Measurements from ENCODE around the gene ABCG5. TPM values are rescaled to one million over a fixed set of nuclear protein-coding genes. Genes with fewer than 3 reads are reported as not detected.

ABCG5 gene
- total RNA-seq, 1 experiment from 2014 or later: not detected

DNA sequence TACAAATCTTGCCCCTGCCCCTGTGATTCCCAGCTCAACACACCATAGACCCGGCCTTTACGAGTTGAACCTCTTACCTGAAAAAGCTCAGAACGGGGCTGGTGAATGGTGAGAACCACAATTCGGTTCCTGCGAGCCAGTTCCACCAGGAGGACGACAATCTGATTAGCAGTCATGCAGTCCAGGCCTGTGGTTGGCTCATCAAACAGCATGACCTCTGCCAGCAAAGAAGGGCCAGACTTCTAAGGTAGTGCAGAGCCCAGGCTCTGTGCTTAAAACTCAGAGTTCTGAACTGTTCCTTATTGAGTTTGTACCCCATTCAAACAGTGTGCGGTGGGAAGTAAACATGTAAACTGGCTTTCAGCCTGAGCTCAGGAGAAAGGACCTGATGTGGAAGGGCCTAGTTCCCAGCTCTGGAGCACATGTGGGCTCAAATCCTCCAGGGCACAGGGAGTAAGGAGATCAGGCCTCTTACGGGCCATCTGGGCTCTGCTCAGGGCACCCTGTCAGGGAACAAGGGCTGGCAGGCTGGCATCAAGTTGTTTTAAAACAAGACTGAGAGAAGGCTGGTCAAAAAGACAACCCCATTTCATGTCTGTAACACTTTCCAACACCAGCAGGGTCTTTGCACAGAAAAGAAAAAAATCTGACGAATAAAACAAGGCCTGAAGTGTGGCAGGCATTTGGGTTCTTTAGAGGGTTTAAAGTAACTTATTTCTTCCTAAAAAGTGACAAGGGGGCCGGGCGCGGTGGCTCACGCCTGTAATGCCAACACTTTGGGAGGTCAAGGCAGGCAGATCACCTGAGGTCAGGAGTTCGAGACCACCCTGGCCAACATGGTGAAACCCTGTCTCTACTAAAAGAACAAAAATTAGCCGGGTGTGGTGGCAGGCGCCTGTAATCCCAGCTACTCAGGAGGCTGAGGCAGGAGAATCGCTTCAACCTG lies 12.1 kb downstream of the ABCG5 start (continued):
- no peak for TF ChIP-seq ZSCAN18 (CRISPR knock-in tag; IDR thresholded peaks at IDR 0.05)
- TF ChIP-seq HMGA2 (CRISPR knock-in tag; IDR thresholded peaks at IDR 0.05): no peak
- TF ChIP-seq, protein P1, sequence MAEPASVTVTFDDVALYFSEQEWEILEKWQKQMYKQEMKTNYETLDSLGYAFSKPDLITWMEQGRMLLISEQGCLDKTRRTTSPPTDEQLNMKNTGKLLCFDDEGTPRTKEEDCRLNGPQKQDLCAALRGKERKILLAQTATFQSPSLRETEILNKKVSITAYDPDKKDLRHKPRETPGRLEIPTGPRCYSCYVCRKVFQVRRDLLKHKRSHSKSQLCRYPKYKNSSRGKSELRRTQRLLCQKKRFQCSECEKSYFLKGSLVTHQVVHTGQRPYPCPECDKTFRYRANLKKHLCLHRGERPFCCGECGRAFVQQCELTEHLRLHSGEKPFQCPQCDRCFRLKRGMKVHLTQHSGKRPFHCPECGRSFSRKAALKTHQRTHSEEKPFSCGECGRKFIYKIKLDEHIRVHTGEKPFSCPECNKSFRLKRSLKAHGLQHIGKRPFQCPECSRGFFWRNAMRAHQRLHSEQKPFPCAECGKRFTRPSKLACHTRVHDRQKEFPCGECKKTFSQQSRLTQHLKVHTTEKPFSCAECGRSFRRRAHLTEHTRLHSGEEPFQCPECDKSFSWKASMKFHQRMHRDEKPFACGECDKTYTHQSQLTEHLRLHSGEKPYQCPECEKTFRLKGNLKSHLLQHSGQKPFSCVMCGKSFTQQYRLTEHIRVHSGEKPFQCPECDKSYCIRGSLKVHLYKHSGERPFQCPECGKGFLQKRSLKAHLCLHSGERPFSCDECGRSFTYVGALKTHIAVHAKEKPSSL (CRISPR knock-in tag; conservative IDR thresholded peaks at IDR 0.05): no peak
- TF ChIP-seq ZNF423 (CRISPR knock-in tag; IDR thresholded peaks at IDR 0.05): no peak
- TF ChIP-seq, protein P2, sequence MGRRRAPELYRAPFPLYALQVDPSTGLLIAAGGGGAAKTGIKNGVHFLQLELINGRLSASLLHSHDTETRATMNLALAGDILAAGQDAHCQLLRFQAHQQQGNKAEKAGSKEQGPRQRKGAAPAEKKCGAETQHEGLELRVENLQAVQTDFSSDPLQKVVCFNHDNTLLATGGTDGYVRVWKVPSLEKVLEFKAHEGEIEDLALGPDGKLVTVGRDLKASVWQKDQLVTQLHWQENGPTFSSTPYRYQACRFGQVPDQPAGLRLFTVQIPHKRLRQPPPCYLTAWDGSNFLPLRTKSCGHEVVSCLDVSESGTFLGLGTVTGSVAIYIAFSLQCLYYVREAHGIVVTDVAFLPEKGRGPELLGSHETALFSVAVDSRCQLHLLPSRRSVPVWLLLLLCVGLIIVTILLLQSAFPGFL (CRISPR knock-in tag; IDR thresholded peaks at IDR 0.05; ENCODE audit: borderline replicate concordance): no peak
- no peak for TF ChIP-seq ZNF671 (CRISPR knock-in tag; IDR thresholded peaks at IDR 0.05)
- TF ChIP-seq USF2 (CRISPR knock-in tag; IDR thresholded peaks at IDR 0.05): no peak
- TF ChIP-seq GTF2I (CRISPR knock-in tag; conservative IDR thresholded peaks at IDR 0.05): no peak
- no peak for TF ChIP-seq TEAD4 (CRISPR knock-in tag; IDR thresholded peaks at IDR 0.05)
- TF ChIP-seq IRF2 (CRISPR knock-in tag; IDR thresholded peaks at IDR 0.05; ENCODE audit: borderline replicate concordance, low read depth): no peak

DNA sequence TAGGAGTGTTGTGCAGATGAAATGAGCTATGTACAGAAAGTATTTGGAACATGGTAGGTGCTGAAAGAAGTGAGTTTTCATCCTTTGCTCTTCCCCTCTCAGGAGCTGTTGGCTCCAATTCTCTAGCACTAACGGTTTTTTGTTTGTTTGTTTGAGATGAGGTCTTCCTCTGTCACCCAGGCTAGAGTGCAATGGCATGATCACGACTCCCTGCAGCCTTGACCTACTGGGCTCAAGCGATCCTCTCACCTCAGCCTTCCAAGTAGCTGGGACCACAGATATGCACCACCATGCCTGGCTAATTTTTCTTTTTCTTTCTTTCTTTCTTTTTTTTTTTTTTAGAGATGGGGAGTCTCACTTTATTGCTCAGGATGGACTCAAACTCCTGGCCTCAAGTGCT lies 12.8 kb downstream of the ABCG5 start:
- ChIA-PET POLR2A (no interaction called here), CTCF (interaction anchor here (0.6 kb wide), 1 partner anchor 52 kb away, joined by 5 read pairs; no protein-coding TSS in a partner anchor)
- DNase-seq (ENCODE audit: low spot score) (no peak), ATAC-seq (no peak)
- Mint-ChIP-seq H3K36me3 (no peaks in the 10 kb centered on the region), H3K27ac (no peak overlapping the region), H3K27me3 (ENCODE audit: low read depth) (peaks cover 6% of the 10 kb centered on the region), H3K9me3 (no peaks in the 10 kb centered on the region; the same call in 1 of the 2 replicates), H3K4me3 (no peak overlapping the region), H3K4me1 (peaks cover 6% of the 10 kb centered on the region)
- TF ChIP-seq ARID4B (CRISPR knock-in tag; IDR thresholded peaks at IDR 0.05; ENCODE audit: borderline replicate concordance) (no peak), E2F4 (CRISPR knock-in tag; IDR thresholded peaks at IDR 0.05; ENCODE audit: borderline replicate concordance, low read depth) (no peak), IRF2 (CRISPR knock-in tag; IDR thresholded peaks at IDR 0.05; ENCODE audit: borderline replicate concordance, low read depth) (no peak), HMGA2 (CRISPR knock-in tag; IDR thresholded peaks at IDR 0.05) (no peak), FOXK1 (CRISPR knock-in tag; IDR thresholded peaks at IDR 0.05) (no peak), ZNF138 (CRISPR knock-in tag; conservative IDR thresholded peaks at IDR 0.05) (no peak), NFE2L1 (CRISPR knock-in tag; IDR thresholded peaks at IDR 0.05) (no peak), NR3C1 (CRISPR knock-in tag; conservative IDR thresholded peaks at IDR 0.05; ENCODE audit: low read depth) (no peak)
- TF ChIP-seq, protein P3, sequence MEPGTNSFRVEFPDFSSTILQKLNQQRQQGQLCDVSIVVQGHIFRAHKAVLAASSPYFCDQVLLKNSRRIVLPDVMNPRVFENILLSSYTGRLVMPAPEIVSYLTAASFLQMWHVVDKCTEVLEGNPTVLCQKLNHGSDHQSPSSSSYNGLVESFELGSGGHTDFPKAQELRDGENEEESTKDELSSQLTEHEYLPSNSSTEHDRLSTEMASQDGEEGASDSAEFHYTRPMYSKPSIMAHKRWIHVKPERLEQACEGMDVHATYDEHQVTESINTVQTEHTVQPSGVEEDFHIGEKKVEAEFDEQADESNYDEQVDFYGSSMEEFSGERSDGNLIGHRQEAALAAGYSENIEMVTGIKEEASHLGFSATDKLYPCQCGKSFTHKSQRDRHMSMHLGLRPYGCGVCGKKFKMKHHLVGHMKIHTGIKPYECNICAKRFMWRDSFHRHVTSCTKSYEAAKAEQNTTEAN (CRISPR knock-in tag; IDR thresholded peaks at IDR 0.05): no peak
- TF ChIP-seq, protein P4, sequence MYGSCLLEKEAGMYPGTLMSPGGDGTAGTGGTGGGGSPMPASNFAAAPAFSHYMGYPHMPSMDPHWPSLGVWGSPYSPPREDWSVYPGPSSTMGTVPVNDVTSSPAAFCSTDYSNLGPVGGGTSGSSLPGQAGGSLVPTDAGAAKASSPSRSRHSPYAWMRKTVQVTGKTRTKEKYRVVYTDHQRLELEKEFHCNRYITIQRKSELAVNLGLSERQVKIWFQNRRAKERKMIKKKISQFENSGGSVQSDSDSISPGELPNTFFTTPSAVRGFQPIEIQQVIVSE (CRISPR knock-in tag; IDR thresholded peaks at IDR 0.05; ENCODE audit: borderline replicate concordance): no peak
